PC-3 (cell line): ENCODE results near the gene MEG3. TPM values are rescaled to one million over a fixed set of nuclear protein-coding genes. Genes with fewer than 3 reads are reported as not detected.

Experiments
- ATAC-seq: fragments of 200-7000 bp; cut with Tn5 transposase; 2 replicates; pipeline ENCODE4 v1.9.1; 2020; ENCODE audit warnings: mild to moderate bottlenecking, moderate library complexity
- BruUV-seq: library from RNA; stranded (reverse); fragments of 400-500 nt; replicated peaks from 2 replicates; lab custom pipeline; 2021; lab: Mats Ljungman, UMichigan
- CTCF ChIA-PET: fragments of 300-600 bp; sonication (Branson Sonifier 250); formaldehyde crosslinking; loops from one replicate; lab custom pipeline; 2022; ENCODE audit warnings: antibody characterized with exemption; lab: Charles Lee
- POLR2A ChIA-PET: fragments of 300-600 bp; sonication (Branson Sonifier 250); formaldehyde crosslinking; loops from one replicate; lab custom pipeline; 2022; ENCODE audit warnings: antibody characterized with exemption; ENCODE audit not compliant: unreplicated experiment; lab: Charles Lee
- DNase-seq: peaks from one replicate; pipeline ENCODE4 v3.0.0-alpha.2; 2015
- H2AFZ ChIP-seq: fragments of 300-600 bp; sonication (generic); 2 replicates; pipeline ENCODE4 v1.6.0; 2016; ENCODE audit warnings: antibody characterized with exemption, low read length
- H3F3A ChIP-seq: fragments of 300-600 bp; sonication (generic); one replicate; pipeline ENCODE4 v1.6.0; 2017; ENCODE audit warnings: antibody characterized with exemption, low read length, control low read depth, mild to moderate bottlenecking; ENCODE audit not compliant: unreplicated experiment
- H3K27ac ChIP-seq: fragments of 300-600 bp; sonication (generic); 2 replicates; pipeline ENCODE4 v1.5.1; 2016; ENCODE audit warnings: mild to moderate bottlenecking, low read length
- H3K27me3 ChIP-seq: fragments of 300-600 bp; sonication (generic); 2 replicates; pipeline ENCODE4 v1.6.1; 2016; ENCODE audit warnings: low read length, mixed read lengths
- H3K36me3 ChIP-seq: fragments of 300-600 bp; sonication (generic); 2 replicates; pipeline ENCODE4 v1.6.1; 2016; ENCODE audit warnings: low read depth, mixed run types, low read length, mixed read lengths
- H3K4me1 ChIP-seq: fragments of 300-600 bp; sonication (generic); 2 replicates; pipeline ENCODE4 v1.5.1; 2016; ENCODE audit warnings: low read length; ENCODE audit not compliant: insufficient read depth
- H3K4me2 ChIP-seq: fragments of 300-600 bp; sonication (generic); 2 replicates; pipeline ENCODE4 v1.6.0; 2016; ENCODE audit warnings: low read length
- H3K4me3 ChIP-seq: fragments of 300-600 bp; sonication (generic); 2 replicates; pipeline ENCODE4 v1.5.1; 2016; ENCODE audit warnings: mild to moderate bottlenecking, low read length, mixed read lengths
- H3K79me2 ChIP-seq: fragments of 300-600 bp; sonication (generic); 2 replicates; pipeline ENCODE4 v1.6.1; 2017; ENCODE audit warnings: low read length, mixed read lengths
- H3K9ac ChIP-seq: fragments of 300-600 bp; sonication (generic); 2 replicates; pipeline ENCODE4 v1.6.0; 2016; ENCODE audit warnings: mild to moderate bottlenecking, low read length
- H3K9me2 ChIP-seq: fragments of 300-600 bp; sonication (generic); replicated peaks from 2 replicates; pipeline ENCODE4 v1.6.1; 2016; ENCODE audit warnings: mixed run types, low read length, mixed read lengths
- H3K9me3 ChIP-seq: fragments of 300-600 bp; sonication (generic); 2 replicates; pipeline ENCODE4 v1.6.1; 2016; ENCODE audit warnings: low read length, mixed read lengths
- H4K20me1 ChIP-seq: fragments of 300-600 bp; sonication (generic); 2 replicates; pipeline ENCODE4 v1.6.1; 2016; ENCODE audit warnings: low read length, mixed read lengths
- EZH2 ChIP-seq: fragments of 300-600 bp; sonication (generic); IDR thresholded peaks from one replicate; pipeline ENCODE4 v1.6.1; 2017; ENCODE audit warnings: antibody characterized with exemption, mild to moderate bottlenecking, low read length; ENCODE audit not compliant: unreplicated experiment
- EZH2phosphoT487 ChIP-seq: fragments of 300-600 bp; sonication (generic); IDR thresholded peaks from 2 replicates; pipeline ENCODE4 v1.6.1; 2018; ENCODE audit warnings: mild to moderate bottlenecking, antibody characterized with exemption, low read length, borderline replicate concordance
- intact Hi-C: fragments of 100-400 bp; cut with micrococcal nuclease; formaldehyde crosslinking; loops from 2 replicates; pipeline ENCODE4 v1.9.0; 2023
- total RNA-seq: library from RNA; depleted of rRNA; stranded (reverse); fragments of >200 nt; gene quantifications from 2 replicates; pipeline ENCODE4 v1.2.3, GENCODE V29; 2014
- TF ChIP-seq, protein P1 (sequence below): fragments of 300-600 bp; sonication (generic); conservative IDR thresholded peaks from 2 replicates; pipeline ENCODE4 v1.5.1; 2017; ENCODE audit warnings: antibody characterized with exemption, low read depth, mild to moderate bottlenecking, low read length

Gene MEG3
- total RNA-seq, 1 experiment from 2014 or later, result not detected

DNA sequence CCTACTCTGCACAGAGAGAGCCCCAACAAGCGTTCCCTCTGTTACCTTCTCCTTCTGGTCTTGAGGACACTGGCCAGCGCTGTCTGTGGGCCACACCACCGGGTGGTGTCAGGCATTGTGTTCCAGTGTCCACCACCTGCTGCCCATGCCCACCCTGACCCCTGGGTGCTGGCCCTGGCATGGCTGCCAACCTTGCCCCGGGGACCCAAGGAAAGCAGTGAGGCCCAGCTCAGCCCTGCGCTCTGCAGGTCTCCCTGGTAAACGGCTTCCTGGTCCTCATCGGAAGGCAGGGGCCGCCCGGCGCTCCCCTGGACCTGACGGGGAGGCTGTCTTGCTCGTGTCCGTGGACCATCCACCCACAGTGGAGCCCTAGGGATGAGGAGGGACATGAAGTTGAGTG lies 21.8 kb upstream of the MEG3 start:
- ChIA-PET CTCF (no interaction called here), POLR2A (no interaction called here)
- Histone ChIP-seq H3K4me2 (no peak overlapping the region), H3K4me1 (no peaks in the 10 kb centered on the region), H3K9me3 (no peaks in the 10 kb centered on the region), H4K20me1 (no peaks in the 10 kb centered on the region), H3K36me3 (no peaks in the 10 kb centered on the region), H3K9ac (no peak overlapping the region), H3K9me2 (no peaks in the 10 kb centered on the region), H3F3A (no peaks in the 10 kb centered on the region), H3K27me3 (peaks cover 41% of the 10 kb centered on the region; the same call in 1 of the 2 replicates), H3K4me3 (no peak overlapping the region), H3K27ac (no peak overlapping the region), H2AFZ (no peak overlapping the region), H3K79me2 (no peaks in the 10 kb centered on the region)
- no peak for DNase-seq
- ATAC-seq, result no peak
- intact Hi-C loops, result no loop called here
- TF ChIP-seq, protein P1, sequence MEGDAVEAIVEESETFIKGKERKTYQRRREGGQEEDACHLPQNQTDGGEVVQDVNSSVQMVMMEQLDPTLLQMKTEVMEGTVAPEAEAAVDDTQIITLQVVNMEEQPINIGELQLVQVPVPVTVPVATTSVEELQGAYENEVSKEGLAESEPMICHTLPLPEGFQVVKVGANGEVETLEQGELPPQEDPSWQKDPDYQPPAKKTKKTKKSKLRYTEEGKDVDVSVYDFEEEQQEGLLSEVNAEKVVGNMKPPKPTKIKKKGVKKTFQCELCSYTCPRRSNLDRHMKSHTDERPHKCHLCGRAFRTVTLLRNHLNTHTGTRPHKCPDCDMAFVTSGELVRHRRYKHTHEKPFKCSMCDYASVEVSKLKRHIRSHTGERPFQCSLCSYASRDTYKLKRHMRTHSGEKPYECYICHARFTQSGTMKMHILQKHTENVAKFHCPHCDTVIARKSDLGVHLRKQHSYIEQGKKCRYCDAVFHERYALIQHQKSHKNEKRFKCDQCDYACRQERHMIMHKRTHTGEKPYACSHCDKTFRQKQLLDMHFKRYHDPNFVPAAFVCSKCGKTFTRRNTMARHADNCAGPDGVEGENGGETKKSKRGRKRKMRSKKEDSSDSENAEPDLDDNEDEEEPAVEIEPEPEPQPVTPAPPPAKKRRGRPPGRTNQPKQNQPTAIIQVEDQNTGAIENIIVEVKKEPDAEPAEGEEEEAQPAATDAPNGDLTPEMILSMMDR, result no peak
- TF ChIP-seq EZH2phosphoT487, result no peak
- no peak for TF ChIP-seq EZH2
- BruUV-seq, result no TSS peak

GRCh38 chr14:100804558-100805309 lies 21.2 kb upstream of the MEG3 start:
- Histone ChIP-seq H4K20me1 (no peaks in the 10 kb centered on the region), H3K36me3 (no peaks in the 10 kb centered on the region), H3K79me2 (no peaks in the 10 kb centered on the region), H3K4me1 (no peaks in the 10 kb centered on the region), H3K4me3 (no peak overlapping the region), H3K9ac (no peak overlapping the region), H3F3A (no peaks in the 10 kb centered on the region), H3K4me2 (no peak overlapping the region), H3K27me3 (peaks cover 35% of the 10 kb centered on the region; the same call in 1 of the 2 replicates), H3K9me2 (no peaks in the 10 kb centered on the region), H3K27ac (no peak overlapping the region), H2AFZ (no peak overlapping the region), H3K9me3 (no peaks in the 10 kb centered on the region)
- intact Hi-C loops, result no loop called here
- POLR2A ChIA-PET, result no interaction called here
- CTCF ChIA-PET, result no interaction called here
- no peak for ATAC-seq
- no peak for TF ChIP-seq EZH2phosphoT487
- TF ChIP-seq, protein P1, result no peak
- no peak for TF ChIP-seq EZH2
- DNase-seq, result no peak
- BruUV-seq, result no TSS peak

DNA sequence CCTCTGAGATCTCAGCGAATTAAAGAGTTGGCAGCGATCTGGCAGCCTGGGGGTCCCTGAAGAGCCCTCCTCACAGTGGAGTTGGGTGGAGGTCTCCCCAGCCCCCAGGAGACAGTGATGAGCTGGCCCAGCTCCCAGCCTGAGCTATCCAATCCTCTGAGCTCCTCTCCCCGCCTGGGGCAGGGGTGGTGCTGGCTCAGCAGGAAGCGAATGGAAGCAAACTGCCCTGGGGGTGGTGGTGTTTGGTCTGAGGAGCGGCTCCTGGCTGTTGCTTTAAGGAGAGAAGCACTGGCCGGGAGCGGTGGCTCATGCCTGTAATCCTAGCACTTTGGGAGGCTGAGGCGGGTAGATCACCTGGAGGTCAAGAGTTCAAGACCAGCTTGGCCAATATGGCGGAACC lies 19.5 kb upstream of the MEG3 start:
- ChIA-PET CTCF (no interaction called here), POLR2A (no interaction called here)
- H3K4me3 ChIP-seq, result no peak overlapping the region
- BruUV-seq, result no TSS peak
- intact Hi-C loops, result no loop called here
- no peak overlapping the region for H2AFZ ChIP-seq
- H3K79me2 ChIP-seq, result no peaks in the 10 kb centered on the region
- TF ChIP-seq EZH2phosphoT487 (no peak), EZH2 (no peak)
- TF ChIP-seq, protein P1, result no peak
- ATAC-seq (no peak), DNase-seq (no peak)
- no peaks in the 10 kb centered on the region for H3K4me1 ChIP-seq
- no peak overlapping the region for H3K4me2 ChIP-seq
- H3K27me3 ChIP-seq, result peaks cover 32% of the 10 kb centered on the region; the same call in 1 of the 2 replicates
- no peak overlapping the region for H3K27ac ChIP-seq
- no peaks in the 10 kb centered on the region for H4K20me1 ChIP-seq
- H3K9me3 ChIP-seq, result 0 out of 2 replicates have a peak, but pooled peaks cover 6% of the 10 kb centered on the region
- no peaks in the 10 kb centered on the region for H3K9me2 ChIP-seq
- no peaks in the 10 kb centered on the region for H3K36me3 ChIP-seq
- H3K9ac ChIP-seq, result no peak overlapping the region
- no peaks in the 10 kb centered on the region for H3F3A ChIP-seq
